ENCODE measurements around the gene PKMYT1.

DNA sequence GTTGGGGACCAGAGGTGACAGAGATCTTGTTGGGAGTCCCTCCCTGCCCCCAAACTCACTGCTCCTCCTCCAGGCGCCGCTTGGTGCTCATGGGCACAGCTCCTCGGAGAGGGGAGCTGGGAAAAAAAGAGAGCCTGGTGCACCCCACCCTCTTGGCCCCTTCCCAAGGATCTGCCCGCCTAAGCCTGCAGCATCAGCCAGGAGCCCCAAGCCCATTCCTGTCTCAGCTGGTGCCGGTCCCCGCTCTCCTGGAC, 43.1 kb upstream of the PKMYT1 start:
- TF ChIP-seq EZH2 (IDR thresholded peaks at IDR 0.05; ENCODE audit: insufficient read depth, poor library complexity, severe bottlenecking) (no peak), EZH2phosphoT487 (IDR thresholded peaks at IDR 0.05; ENCODE audit: insufficient read depth, low read depth) (no peak)
